Karpas-422 (cell line): Measurements from ENCODE around the gene CYP21A2. TPM values are rescaled to one million over a fixed set of nuclear protein-coding genes. Genes with fewer than 3 reads are reported as not detected.

Experiments used
- DNase-seq: peaks from one replicate; pipeline ENCODE4 v3.0.0-alpha.2; 2015
- H2AFZ ChIP-seq: fragments of 200-600 bp; sonication (generic); 2 replicates; pipeline ENCODE4 v1.6.1; 2014; ENCODE audit warnings: antibody characterized with exemption, low read length, mixed read lengths
- H3K27ac ChIP-seq: fragments of 200-600 bp; sonication (generic); 2 replicates; pipeline ENCODE4 v1.5.1; 2014; ENCODE audit warnings: mild to moderate bottlenecking, low read length, moderate library complexity
- H3K27me3 ChIP-seq: fragments of 200-600 bp; sonication (generic); 2 replicates; pipeline ENCODE4 v1.6.1; 2014; ENCODE audit warnings: low read length, mixed read lengths
- H3K36me3 ChIP-seq: fragments of 200-600 bp; sonication (generic); 2 replicates; pipeline ENCODE4 v1.6.1; 2014; ENCODE audit warnings: low read length, mixed read lengths; ENCODE audit not compliant: insufficient read depth
- H3K4me1 ChIP-seq: fragments of 200-600 bp; sonication (generic); 2 replicates; pipeline ENCODE4 v1.6.1; 2014; ENCODE audit warnings: mild to moderate bottlenecking, low read length, mixed read lengths
- H3K4me2 ChIP-seq: fragments of 200-600 bp; sonication (generic); 2 replicates; pipeline ENCODE4 v1.6.1; 2014; ENCODE audit warnings: low read length, low read depth, mild to moderate bottlenecking; ENCODE audit not compliant: poor library complexity, severe bottlenecking
- H3K4me3 ChIP-seq: fragments of 200-600 bp; sonication (generic); 2 replicates; pipeline ENCODE4 v1.5.1; 2014; ENCODE audit warnings: mild to moderate bottlenecking, antibody characterized with exemption, low read length, mixed read lengths
- H3K79me2 ChIP-seq: fragments of 200-600 bp; sonication (generic); 2 replicates; pipeline ENCODE4 v1.6.1; 2014; ENCODE audit warnings: mild to moderate bottlenecking, low read length, mixed read lengths
- H3K9ac ChIP-seq: fragments of 200-600 bp; sonication (generic); 2 replicates; pipeline ENCODE4 v1.6.0; 2014; ENCODE audit warnings: low read length
- H3K9me2 ChIP-seq: fragments of 200-600 bp; sonication (generic), shearing (Covaris generic); replicated peaks from 2 replicates; pipeline ENCODE4 v1.6.0; 2014; ENCODE audit warnings: mild to moderate bottlenecking, low read length, moderate library complexity; ENCODE audit not compliant: insufficient read depth
- H3K9me3 ChIP-seq: fragments of 300-700, 200-600 bp; sonication (generic); 2 replicates; pipeline ENCODE4 v1.6.1; 2014; ENCODE audit warnings: low read length, mixed read lengths
- H4K20me1 ChIP-seq: fragments of 200-600 bp; sonication (generic); 2 replicates; pipeline ENCODE4 v1.6.1; 2014; ENCODE audit warnings: mild to moderate bottlenecking, antibody characterized with exemption, low read length, low read depth; ENCODE audit not compliant: insufficient read depth
- total RNA-seq: library from RNA; depleted of rRNA; stranded (reverse); fragments of >200 nt; shearing (Covaris generic); gene quantifications from 2 replicates; pipeline ENCODE4 v1.2.3, GENCODE V29; 2014; ENCODE audit warnings: low replicate concordance

Gene CYP21A2
- total RNA-seq, 1 experiment from 2014 or later: not detected

DNA sequence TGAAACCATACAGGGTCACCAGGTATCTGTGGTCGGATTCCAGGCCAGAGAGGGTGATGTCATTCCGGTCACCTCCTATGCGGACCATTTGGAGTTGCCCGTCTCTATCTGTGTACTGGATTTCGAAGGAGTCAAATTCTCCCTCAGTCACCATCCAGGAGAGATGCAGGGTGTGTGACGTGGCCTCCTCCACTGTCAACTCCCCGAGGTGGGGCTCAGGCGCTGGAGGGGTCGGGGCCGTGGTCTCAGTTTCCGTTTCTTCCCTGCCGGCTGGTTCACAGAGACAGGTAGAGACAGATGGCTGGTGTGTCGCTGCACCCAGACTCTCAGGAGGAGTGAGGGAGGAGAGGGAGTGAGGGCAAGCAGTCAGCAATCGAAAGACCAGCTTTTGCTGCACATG, 30.7 kb downstream of the CYP21A2 start:
- H3K27me3 ChIP-seq: no peaks in the 10 kb centered on the region
- no peaks in the 10 kb centered on the region for H3K36me3 ChIP-seq
- H3K79me2 ChIP-seq: no peaks in the 10 kb centered on the region
- H2AFZ ChIP-seq: no peak overlapping the region
- H4K20me1 ChIP-seq: no peaks in the 10 kb centered on the region
- no peak overlapping the region for H3K27ac ChIP-seq
- H3K4me1 ChIP-seq: no peaks in the 10 kb centered on the region
- no peak for DNase-seq
- no peak overlapping the region for H3K4me3 ChIP-seq
- no peaks in the 10 kb centered on the region for H3K9me2 ChIP-seq
- no peak overlapping the region for H3K4me2 ChIP-seq
- no peaks in the 10 kb centered on the region for H3K9me3 ChIP-seq
- no peak overlapping the region for H3K9ac ChIP-seq

DNA sequence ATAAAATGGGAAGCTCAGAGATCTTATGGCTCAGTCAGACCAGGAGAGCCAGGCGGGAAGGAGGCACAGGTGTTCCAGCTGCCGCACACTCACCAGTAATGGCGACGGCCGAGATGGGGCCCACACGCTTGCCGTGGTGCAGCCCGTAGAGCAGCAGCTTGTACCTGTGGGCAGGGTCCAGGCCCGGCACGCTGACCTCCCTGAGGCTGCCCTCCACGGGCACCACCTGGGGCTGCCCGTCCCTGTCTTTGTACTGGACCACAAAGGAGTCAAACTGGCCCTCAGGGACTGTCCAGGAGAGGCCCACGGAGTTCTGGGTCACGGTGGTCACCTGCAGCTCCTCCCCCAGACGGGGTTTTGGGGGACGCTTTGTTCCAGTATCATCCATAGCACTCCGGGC, 31.2 kb downstream of the CYP21A2 start:
- Histone ChIP-seq H2AFZ (no peak overlapping the region), H3K27me3 (no peaks in the 10 kb centered on the region), H3K36me3 (no peaks in the 10 kb centered on the region), H3K9ac (no peak overlapping the region), H3K79me2 (no peaks in the 10 kb centered on the region), H3K4me3 (no peak overlapping the region), H3K9me2 (no peaks in the 10 kb centered on the region), H4K20me1 (no peaks in the 10 kb centered on the region), H3K9me3 (no peaks in the 10 kb centered on the region), H3K4me2 (no peak overlapping the region), H3K27ac (no peak overlapping the region), H3K4me1 (no peaks in the 10 kb centered on the region)
- DNase-seq: no peak

DNA sequence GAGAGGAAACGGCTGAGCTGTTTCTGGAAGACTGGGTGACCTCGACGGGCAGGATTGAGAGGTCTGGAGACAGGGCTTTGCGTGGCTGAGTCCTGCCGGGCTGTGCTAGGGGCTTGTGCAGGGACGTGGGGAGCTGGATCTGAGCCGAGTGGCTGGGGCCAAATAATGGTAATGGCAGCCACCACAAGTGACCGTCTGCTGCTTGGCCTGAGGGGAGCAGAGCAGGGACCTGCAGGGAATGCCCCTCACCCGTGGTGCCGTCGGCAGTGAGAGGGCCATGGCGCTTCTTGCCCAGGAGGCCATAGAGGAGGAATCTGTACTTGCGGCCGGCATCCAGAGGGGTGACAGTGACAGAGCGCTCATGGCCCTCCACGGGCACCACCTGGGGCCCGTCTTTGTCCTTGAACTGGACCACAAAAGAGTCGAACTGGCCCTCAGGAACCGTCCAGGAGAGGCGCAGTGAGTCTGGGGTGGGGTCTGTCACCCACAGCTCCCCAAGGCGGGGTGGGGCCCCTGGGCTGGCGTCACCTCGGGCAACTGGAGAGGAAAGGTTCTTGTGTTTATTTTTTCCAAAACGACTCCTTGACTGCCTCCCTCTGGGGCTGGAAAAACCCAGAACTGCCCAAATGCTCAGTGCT, 31.8 kb downstream of the CYP21A2 start:
- no peak for DNase-seq
- no peaks in the 10 kb centered on the region for H3K27me3 ChIP-seq
- H3K4me3 ChIP-seq: no peak overlapping the region
- H3K9me2 ChIP-seq: no peaks in the 10 kb centered on the region
- H3K4me2 ChIP-seq: no peak overlapping the region
- no peaks in the 10 kb centered on the region for H3K36me3 ChIP-seq
- H3K9me3 ChIP-seq: no peaks in the 10 kb centered on the region
- H4K20me1 ChIP-seq: no peaks in the 10 kb centered on the region
- H3K79me2 ChIP-seq: no peaks in the 10 kb centered on the region
- no peak overlapping the region for H3K9ac ChIP-seq
- no peaks in the 10 kb centered on the region for H3K4me1 ChIP-seq
- no peak overlapping the region for H3K27ac ChIP-seq
- H2AFZ ChIP-seq: no peak overlapping the region

DNA sequence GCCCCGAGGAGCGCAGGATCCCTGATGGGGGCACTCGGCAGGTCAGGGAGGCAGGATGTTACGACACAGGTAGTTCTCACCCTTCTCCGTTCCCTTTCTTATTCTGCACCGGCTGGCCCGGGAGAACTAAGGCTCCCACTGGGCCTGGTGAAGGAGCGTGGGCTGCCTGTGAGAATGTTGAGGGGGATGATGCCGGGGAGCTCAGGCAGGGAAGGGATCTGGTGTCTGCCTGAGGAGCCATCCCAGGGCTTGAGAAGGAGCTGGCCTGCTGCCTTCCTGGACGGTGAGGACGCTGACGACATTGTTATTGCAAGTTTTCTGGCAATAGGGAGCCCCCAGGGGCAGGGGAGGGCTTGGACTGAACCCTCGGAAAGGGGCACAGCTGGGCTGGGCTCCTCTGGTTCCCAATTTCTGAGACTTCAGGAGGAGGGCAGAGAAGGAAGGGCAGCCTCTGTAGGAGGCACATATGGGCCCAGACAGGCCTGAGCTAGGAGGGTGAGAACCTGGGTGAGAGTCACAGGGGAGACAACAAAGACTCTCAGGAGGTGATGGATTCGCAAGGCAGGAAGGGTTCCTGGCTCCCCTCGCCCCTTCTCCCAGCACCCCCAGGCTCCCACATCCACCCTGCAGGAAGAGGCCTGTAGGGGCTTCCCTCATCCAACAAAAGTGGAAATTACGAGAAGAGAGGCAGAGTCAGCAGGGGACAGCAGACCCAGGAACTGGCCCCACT, 32.8 kb downstream of the CYP21A2 start:
- Histone ChIP-seq H3K79me2 (no peaks in the 10 kb centered on the region), H3K9me2 (no peaks in the 10 kb centered on the region), H2AFZ (no peak overlapping the region), H4K20me1 (no peaks in the 10 kb centered on the region), H3K36me3 (no peaks in the 10 kb centered on the region), H3K4me2 (no peak overlapping the region), H3K9me3 (no peaks in the 10 kb centered on the region), H3K9ac (no peak overlapping the region), H3K4me3 (no peak overlapping the region), H3K27me3 (no peaks in the 10 kb centered on the region), H3K4me1 (no peaks in the 10 kb centered on the region), H3K27ac (no peak overlapping the region)
- no peak for DNase-seq

DNA sequence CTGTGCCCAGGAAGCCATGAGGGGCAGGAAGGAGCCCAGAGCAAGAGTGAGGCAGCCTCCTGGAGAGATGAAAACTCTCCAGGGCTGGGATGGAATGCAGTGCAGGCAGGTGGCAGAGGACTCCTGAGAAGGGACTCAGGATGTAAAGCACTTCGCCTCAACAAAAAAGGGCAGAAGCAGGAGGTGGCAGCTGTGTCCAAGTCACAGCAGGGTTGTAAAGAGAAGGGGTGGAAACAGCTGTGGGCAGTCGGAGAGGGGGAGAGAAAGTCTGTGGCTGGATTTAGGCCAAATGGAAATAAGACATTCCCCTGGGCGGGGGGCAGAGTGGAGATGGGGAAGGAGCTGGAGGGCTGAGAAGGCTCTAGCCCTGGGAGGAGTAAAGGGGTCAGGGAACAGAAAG, 34.9 kb downstream of the CYP21A2 start:
- no peak overlapping the region for H3K9ac ChIP-seq
- H3K4me3 ChIP-seq: no peak overlapping the region
- DNase-seq: no peak

DNA sequence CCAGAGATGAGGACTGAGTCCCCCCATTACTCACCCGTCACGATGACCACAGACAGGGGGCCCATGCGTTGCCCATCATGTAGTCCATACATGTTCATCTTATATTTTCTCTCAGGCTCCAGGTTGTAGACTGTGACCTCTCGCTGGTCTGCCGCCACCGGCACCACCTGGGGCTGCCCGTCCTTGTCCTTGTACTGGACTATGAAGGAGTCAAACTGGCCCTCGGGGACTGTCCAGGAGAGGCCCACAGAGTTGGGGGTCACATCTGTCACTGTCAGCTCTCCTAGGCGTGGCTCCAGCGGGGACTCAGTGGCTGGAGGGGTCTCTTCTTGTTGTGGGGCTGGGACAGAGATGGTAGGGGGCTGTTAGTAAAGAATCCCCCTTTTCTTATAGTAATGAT, 35.4 kb downstream of the CYP21A2 start:
- Histone ChIP-seq H3K27ac (no peak overlapping the region), H3K9ac (no peak overlapping the region), H3K4me1 (no peaks in the 10 kb centered on the region), H4K20me1 (no peaks in the 10 kb centered on the region), H3K36me3 (no peaks in the 10 kb centered on the region), H3K4me2 (no peak overlapping the region), H3K79me2 (no peaks in the 10 kb centered on the region), H3K9me2 (no peaks in the 10 kb centered on the region), H2AFZ (no peak overlapping the region), H3K27me3 (no peaks in the 10 kb centered on the region), H3K4me3 (no peak overlapping the region), H3K9me3 (no peaks in the 10 kb centered on the region)
- no peak for DNase-seq

More for the DNA sequence above, 34.9 kb downstream of the CYP21A2 start:
- no peaks in the 10 kb centered on the region for H3K79me2 ChIP-seq
- no peaks in the 10 kb centered on the region for H3K9me2 ChIP-seq
- no peaks in the 10 kb centered on the region for H3K36me3 ChIP-seq
- no peak overlapping the region for H3K27ac ChIP-seq
- no peaks in the 10 kb centered on the region for H3K4me1 ChIP-seq
- no peaks in the 10 kb centered on the region for H4K20me1 ChIP-seq
- H2AFZ ChIP-seq: no peak overlapping the region
- H3K27me3 ChIP-seq: no peaks in the 10 kb centered on the region
- H3K4me2 ChIP-seq: no peak overlapping the region
- H3K9me3 ChIP-seq: no peaks in the 10 kb centered on the region

DNA sequence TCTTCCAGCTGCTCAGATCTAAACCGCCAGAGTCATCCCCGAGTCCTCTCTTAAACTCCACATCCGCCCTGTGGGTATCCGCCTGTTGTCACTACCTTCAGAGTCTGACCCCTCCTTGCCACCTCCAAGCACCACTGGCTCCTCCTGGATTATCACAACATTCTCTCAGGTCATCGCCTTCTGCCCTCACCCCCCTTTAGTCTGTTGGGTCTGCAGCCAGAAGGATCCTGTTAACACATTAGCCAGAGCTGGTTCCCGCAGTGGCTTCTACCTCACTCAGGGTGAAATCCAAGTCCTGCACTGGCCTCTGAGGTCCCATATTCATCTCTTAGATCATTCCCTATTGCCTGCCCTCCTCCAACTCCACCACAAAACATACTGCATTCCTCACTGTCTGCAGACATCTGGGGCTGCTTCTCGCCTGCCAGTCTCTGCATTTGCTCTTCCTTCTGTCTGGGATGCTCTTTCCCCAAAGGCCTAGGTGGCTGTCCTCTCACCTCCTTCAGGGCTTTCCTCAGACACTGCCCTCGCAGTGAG, 36.8 kb downstream of the CYP21A2 start:
- Histone ChIP-seq H2AFZ (no peak overlapping the region), H3K27ac (no peak overlapping the region), H3K9me3 (no peaks in the 10 kb centered on the region), H3K79me2 (no peaks in the 10 kb centered on the region), H3K4me1 (no peaks in the 10 kb centered on the region), H3K9ac (no peak overlapping the region), H3K27me3 (no peaks in the 10 kb centered on the region), H3K4me3 (no peak overlapping the region), H3K4me2 (no peak overlapping the region), H4K20me1 (no peaks in the 10 kb centered on the region), H3K36me3 (no peaks in the 10 kb centered on the region), H3K9me2 (no peaks in the 10 kb centered on the region)
- no peak for DNase-seq

DNA sequence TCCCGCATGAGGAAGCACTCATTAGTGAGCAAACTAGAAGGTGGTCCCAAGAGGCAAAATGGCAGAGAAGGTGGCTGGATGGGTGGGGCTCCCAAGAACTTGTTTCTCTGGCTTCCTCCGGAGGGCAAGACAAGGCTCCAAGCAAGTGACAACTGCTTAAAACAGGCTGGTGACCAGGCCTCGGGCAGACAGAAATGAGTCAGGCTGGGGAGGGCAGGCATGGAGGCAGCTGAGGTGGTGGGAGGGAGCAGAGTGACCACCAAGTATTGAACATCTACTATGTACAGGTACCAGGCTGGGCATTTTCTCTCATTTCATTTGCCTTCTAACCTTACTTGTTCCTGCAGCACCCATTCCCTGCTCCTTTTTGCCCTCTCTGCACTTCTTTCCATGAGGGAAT, 37.6 kb downstream of the CYP21A2 start:
- H3K36me3 ChIP-seq: no peaks in the 10 kb centered on the region
- H3K4me3 ChIP-seq: no peak overlapping the region
- H2AFZ ChIP-seq: no peak overlapping the region
- no peak overlapping the region for H3K27ac ChIP-seq
- H3K9me3 ChIP-seq: no peaks in the 10 kb centered on the region
- H4K20me1 ChIP-seq: no peaks in the 10 kb centered on the region
- no peaks in the 10 kb centered on the region for H3K9me2 ChIP-seq
- DNase-seq: no peak
- H3K4me2 ChIP-seq: no peak overlapping the region
- H3K9ac ChIP-seq: no peak overlapping the region
- no peaks in the 10 kb centered on the region for H3K79me2 ChIP-seq
- no peaks in the 10 kb centered on the region for H3K4me1 ChIP-seq
- no peaks in the 10 kb centered on the region for H3K27me3 ChIP-seq
